Measurements from ENCODE around the gene AHDC1. TPM values are rescaled to one million over a fixed set of nuclear protein-coding genes. Genes with fewer than 3 reads are reported as not detected.
A peak's percentile ranks its signal among the peaks of the same experiment; 100 is the strongest.

Gene AHDC1
- total RNA-seq, 4 donors from 2014 or later = 14.7 to 54.3 (median 35.4) TPM

GRCh38 chr1:27588256-27589232, 15.4 kb downstream of the AHDC1 start:
- WGBS = 36% methylated on average over 11 of the region's 12 CpGs
- peaks cover 82 to 92% (median 90%) of the 10 kb centered on the region in 4 donors for H3K4me1 ChIP-seq

GRCh38 chr1:27585684-27586083, 18.3 kb downstream of the AHDC1 start:
- H3K4me1 ChIP-seq = peaks cover 74 to 91% (median 82%) of the 10 kb centered on the region in 4 donors
- DNase-seq (ENCODE audit: extremely low spot score) = no peak
- intact Hi-C loops (cut with DNase I) = no loop called here
- TF ChIP-seq CTCF (IDR thresholded peaks at IDR 0.05) (no peak), POLR2AphosphoS5 (IDR thresholded peaks at IDR 0.05) (no peak), POLR2A (IDR thresholded peaks at IDR 0.05; ENCODE audit: low read depth) (no peak), EP300 (IDR thresholded peaks at IDR 0.05) (no peak)
- H3K27me3 ChIP-seq = no peaks in the 10 kb centered on the region
- peak overlapping the region; percentile 2 to 97 (median 42) for H3K27ac ChIP-seq (replicated peaks in 1 of 4)
- no peak overlapping the region for H3K4me3 ChIP-seq
- peaks cover 0 to 4% (median 0%) of the 10 kb centered on the region in 4 donors for H3K36me3 ChIP-seq
- WGBS = 68% methylated on average over 3 of the region's 3 CpGs
- no peaks in the 10 kb centered on the region for H3K9me3 ChIP-seq

More at GRCh38 chr1:27588256-27589232, 15.4 kb downstream of the AHDC1 start:
- intact Hi-C loops (cut with DNase I) = no loop called here
- no peaks in the 10 kb centered on the region for H3K27me3 ChIP-seq
- peaks cover 0 to 4% (median 0%) of the 10 kb centered on the region in 4 donors for H3K36me3 ChIP-seq
- no peak for DNase-seq (ENCODE audit: extremely low spot score)
- TF ChIP-seq POLR2AphosphoS5 (IDR thresholded peaks at IDR 0.05) (peak in 1 of 2 donors; percentile 64), CTCF (IDR thresholded peaks at IDR 0.05) (no peak), EP300 (IDR thresholded peaks at IDR 0.05) (no peak), POLR2A (IDR thresholded peaks at IDR 0.05; ENCODE audit: low read depth) (no peak)
- H3K27ac ChIP-seq (replicated peaks in 1 of 4) = peak overlapping the region; percentile 64 to 97 (median 86)
- no peak overlapping the region for H3K4me3 ChIP-seq
- no peaks in the 10 kb centered on the region for H3K9me3 ChIP-seq

GRCh38 chr1:27584453-27584852, 19.5 kb downstream of the AHDC1 start:
- no peak for DNase-seq (ENCODE audit: extremely low spot score)
- TF ChIP-seq POLR2A (IDR thresholded peaks at IDR 0.05; ENCODE audit: low read depth) = no peak
- no peak for TF ChIP-seq POLR2AphosphoS5 (IDR thresholded peaks at IDR 0.05)
- TF ChIP-seq CTCF (IDR thresholded peaks at IDR 0.05) = no peak
- TF ChIP-seq EP300 (IDR thresholded peaks at IDR 0.05) = no peak
- Histone ChIP-seq H3K27me3 (no peaks in the 10 kb centered on the region), H3K4me3 (no peak overlapping the region), H3K9me3 (no peaks in the 10 kb centered on the region), H3K36me3 (peaks cover 0 to 4% (median 0%) of the 10 kb centered on the region in 4 donors), H3K4me1 (peaks cover 69 to 90% (median 79%) of the 10 kb centered on the region in 4 donors), H3K27ac (replicated peaks in 1 of 4) (peak overlapping the region in 3 of 4 donors; percentile 15 to 37 (median 17))
- 86% methylated on average over 3 of the region's 3 CpGs for WGBS
- intact Hi-C loops (cut with DNase I) = no loop called here

- 64% methylated on average over 3 of the region's 3 CpGs for WGBS
- Histone ChIP-seq H3K36me3 (peaks cover 0 to 4% (median 0%) of the 10 kb centered on the region in 4 donors), H3K27me3 (no peaks in the 10 kb centered on the region), H3K4me3 (no peak overlapping the region), H3K27ac (replicated peaks in 1 of 4) (peak overlapping the region; percentile 17 to 62 (median 37)), H3K4me1 (peaks cover 64 to 86% (median 73%) of the 10 kb centered on the region in 4 donors), H3K9me3 (no peaks in the 10 kb centered on the region)
- intact Hi-C loops (cut with DNase I) = no loop called here
- no peak for DNase-seq (ENCODE audit: extremely low spot score)
- TF ChIP-seq POLR2A (IDR thresholded peaks at IDR 0.05; ENCODE audit: low read depth) = no peak
- no peak for TF ChIP-seq POLR2AphosphoS5 (IDR thresholded peaks at IDR 0.05)
- no peak for TF ChIP-seq CTCF (IDR thresholded peaks at IDR 0.05)
- no peak for TF ChIP-seq EP300 (IDR thresholded peaks at IDR 0.05)
Observed at GRCh38 chr1:27583479-27583878, 20.5 kb downstream of the AHDC1 start.

All from esophagus muscularis mucosa (tissue), 4 donors.